Central memory CD4-positive, alpha-beta T cell (primary cell): ENCODE data around the gene CNGA4.
"Not testable (repeated sequence)": the region's sequence is repeated elsewhere in the genome, so short reads cannot be mapped to it uniquely, and the experiment has no call there.

Source experiments
- DNase-seq: peaks from one replicate; pipeline ENCODE4 v3.0.0; 2022

Gene CNGA4

DNA sequence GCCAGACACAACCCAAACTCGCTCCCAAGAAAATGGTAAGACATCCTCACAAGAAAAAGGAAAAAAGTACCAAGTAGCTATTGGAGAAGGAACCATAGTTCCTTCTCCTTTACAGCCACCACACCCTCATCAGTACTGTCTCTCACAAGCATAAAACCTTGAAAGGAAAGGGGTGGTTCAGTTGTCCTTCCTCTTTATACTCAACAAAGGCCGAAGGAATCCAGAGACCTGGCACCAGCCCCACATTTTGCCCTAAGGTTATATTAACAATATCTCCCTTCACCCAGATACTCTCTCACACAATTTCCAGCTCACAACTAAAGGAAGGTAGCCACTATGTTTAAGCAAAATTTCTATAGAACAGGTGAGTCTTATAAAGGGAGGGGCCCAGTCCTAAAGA, 13.0 kb upstream of the CNGA4 start:
- no peak for DNase-seq

DNA sequence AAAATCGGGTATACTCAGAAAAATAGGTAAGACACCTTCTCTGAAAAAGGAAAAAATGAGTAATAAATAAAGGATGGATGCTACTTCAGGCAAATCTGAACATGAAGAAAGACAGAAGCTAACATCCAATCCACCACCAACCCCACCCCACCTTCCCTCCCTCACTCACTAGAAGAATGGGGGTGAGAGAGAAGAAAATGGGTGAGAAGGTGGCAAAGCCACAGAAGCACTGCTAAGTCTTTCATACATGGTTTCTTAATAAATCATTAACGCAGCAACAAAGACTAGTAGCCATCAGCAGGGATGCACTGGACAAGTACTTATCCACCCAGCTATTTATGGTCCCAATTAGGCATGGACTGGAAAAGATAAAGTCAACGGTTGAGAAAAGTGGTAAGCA, 10.4 kb upstream of the CNGA4 start:
- DNase-seq, result no peak

DNA sequence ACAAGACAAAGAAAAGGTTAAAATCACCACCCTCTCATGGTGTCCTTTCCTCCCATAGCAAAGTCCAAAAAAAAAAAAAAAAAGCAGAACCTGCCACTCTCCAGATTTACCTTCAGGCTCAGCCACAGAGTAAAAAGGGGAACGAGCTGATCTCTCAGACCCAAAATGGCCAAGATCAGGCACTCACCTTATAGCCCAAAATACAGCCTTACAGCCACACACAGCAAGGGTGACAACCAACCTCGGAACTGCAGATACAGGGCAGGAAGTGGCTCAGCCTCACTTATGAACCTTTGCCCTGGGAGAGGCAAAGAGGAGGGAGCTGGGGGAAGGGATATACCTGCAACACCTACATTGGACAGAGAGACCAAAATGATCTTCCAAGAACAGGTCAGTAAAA, 9.0 kb upstream of the CNGA4 start:
- no peak for DNase-seq

DNA sequence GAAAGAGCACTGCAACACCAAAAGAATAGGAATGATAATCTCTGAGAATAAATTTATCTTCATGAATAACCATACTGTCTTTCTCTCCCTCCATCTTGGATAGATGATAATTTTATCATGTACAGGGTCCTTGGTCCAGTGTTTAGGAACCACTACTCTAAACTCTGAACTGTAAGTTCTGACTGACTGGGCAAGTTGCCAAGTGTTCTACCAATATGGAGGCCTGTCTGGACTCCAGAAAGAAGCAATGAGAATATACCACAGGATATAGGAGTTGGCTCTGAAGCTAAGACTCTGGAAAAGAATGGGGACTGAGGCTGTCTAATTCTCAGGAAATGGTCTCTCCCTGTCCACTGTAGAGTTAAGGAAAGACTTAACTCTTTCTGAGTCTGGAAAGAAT, 6.0 kb upstream of the CNGA4 start:
- no peak for DNase-seq

DNA sequence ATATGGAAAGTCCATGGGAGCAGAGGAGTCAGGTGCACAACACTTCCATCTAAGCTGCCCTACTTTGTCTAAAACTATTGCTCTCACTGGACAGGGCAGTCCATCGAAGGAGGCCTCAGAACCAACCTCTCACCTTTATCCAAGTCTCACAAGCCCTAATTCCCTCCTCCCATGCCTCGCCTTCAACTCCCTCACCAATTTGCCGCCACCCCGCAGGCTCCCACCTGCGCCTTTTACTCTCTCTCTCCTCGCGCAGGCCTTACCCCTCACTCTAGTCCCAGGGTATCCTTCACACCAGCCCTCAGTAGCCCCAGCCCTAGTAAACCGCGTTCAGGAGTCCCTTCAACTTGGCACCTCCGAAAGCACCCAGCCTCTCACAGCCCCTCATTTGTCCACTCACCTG, 4.9 kb upstream of the CNGA4 start:
- DNase-seq, result no peak

DNA sequence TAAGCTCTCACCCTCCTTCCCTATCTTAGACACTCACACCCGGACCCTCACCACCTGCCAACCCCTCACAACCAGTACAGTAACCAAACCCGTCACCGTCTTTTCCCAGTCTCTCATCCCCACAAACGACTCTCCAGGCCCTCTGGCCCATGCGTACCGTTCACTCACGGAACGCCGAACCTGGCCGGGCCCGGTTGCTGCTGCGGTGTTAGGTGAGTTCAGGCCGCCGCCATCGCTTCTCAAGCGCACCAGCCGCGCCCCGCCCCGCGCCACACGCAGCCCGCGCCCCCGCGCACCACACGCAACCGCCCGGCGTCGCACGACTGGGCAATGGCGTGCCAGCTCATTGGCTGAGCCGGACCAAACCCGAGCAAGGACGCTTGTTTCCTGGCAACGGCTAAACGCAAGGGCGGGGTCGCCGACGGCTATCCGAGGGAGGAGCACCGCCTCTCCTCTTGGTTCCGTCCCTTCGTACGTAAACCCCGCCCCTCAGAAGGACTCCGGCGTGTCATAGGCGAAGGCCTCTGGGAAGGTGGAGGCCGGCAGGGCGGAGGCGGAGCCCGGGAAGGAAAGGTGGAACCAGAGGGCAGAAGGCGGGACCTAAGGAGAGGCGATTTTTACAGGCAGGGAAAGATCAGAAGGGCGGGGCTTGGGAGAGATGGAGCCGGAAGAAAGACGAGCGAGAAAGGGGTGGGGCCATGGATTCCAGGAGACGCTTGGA, 4.3 kb upstream of the CNGA4 start, which contains the start of gene FHIP1B:
Gene FHIP1B (minus strand): TSS at position 250 of the 721 bp plus-strand sequence. CDS start 10,120 bp downstream, outside the sequence.
- DNase-seq, result peak; percentile 100

DNA sequence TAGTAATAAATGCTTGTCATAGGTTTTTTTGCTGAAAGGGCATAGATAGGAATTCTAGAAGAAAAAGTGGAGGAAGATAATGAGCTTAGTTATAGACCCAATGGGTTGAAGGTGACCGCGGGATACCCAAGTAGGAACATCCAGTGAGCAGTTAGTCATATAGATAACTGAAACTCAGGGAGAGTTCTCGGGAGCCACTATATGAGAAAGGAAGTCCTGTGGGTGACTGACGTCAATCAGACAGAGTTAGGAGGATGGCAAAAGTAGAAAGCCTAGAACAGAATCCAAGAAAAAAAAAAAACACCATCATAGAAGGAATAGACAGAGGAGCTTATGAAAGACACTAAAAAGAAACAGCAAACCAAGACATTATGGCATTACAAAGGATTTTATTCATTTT, 1.6 kb upstream of the CNGA4 start:
- DNase-seq, result no peak

DNA sequence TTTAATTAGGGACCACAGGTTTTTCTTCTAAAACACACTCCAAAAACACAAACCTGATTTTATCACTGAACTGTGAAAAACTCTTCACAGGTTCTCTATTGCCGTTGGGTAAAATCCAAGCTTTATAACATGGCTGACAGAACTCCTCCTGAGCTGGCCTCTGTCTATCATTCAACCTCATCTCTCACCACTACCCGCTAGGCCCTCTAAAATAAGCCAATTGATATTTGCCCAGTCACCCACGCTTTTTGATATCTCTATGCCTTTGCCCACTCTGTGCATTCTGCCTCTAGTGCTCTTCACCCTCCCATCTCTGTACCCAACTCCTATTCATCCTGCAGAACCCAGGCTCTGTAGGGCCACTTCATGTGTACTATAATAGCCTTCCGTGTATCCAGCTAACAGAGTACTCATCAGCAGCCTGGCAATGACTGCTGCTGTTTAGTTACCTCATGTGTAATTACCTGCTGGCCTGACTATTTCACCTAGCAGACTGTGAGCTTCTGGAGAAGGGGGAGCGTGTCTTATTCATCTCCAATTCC, 1.1 kb upstream of the CNGA4 start:
- no peak for DNase-seq

DNA sequence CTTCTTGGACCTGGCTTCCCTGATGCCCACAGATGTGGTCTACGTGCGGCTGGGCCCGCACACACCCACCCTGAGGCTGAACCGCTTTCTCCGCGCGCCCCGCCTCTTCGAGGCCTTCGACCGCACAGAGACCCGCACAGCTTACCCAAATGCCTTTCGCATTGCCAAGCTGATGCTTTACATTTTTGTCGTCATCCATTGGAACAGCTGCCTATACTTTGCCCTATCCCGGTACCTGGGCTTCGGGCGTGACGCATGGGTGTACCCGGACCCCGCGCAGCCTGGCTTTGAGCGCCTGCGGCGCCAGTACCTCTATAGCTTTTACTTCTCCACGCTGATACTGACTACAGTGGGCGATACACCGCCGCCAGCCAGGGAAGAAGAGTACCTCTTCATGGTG, 1.2 kb downstream of the CNGA4 start:
- no peak for DNase-seq

DNA sequence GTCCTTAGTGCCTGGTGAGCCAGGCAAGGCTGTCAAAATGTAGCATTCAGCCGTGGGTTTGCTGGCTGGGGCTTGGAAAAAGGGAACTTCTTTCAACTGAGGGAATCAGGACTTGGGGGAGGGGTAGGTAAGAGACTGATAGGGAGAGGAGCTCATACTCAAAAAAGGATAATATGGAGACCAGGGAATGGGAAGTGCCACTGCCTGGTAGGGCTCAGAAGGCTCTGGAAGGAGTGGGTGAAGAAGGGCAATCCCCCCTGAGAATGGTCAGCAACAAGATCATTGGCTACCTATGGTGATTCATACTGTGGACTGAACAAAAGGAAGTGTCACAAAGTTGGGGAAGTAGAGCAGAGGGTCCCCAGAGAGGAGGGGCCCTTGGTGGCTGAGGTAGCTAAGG, 1.9 kb downstream of the CNGA4 start:
- no peak for DNase-seq

DNA sequence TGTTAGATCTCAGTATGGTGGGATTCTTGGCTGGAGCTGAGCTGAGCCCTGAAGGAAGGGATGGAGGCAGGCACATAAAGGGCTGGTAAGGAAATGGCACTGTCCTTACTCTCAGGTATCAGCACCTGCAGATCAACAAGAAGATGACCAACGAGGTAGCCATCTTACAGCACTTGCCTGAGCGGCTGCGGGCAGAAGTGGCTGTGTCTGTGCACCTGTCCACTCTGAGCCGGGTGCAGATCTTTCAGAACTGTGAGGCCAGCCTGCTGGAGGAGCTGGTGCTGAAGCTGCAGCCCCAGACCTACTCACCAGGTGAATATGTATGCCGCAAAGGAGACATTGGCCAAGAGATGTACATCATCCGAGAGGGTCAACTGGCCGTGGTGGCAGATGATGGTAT, 2.4 kb downstream of the CNGA4 start:
- no peak for DNase-seq

DNA sequence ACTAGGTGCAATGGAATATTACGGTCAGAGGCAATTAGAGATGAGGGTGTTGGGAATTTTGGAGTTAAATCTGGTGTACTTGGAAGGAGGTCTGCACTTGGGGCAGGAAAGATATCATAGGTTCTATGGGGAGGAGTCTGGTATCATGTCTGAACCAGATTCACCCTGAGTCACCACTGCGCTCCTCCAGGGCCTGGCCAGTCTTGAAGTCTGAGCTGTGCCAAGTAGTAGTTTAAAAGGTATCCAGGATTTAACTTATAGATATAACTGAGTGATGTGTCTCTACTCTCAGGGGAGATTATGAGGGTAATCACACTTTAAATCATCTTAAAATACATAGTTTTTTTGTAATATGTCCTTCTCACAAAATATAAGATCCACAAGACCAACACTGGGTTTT, 6.6 kb downstream of the CNGA4 start:
- no peak for DNase-seq

DNA sequence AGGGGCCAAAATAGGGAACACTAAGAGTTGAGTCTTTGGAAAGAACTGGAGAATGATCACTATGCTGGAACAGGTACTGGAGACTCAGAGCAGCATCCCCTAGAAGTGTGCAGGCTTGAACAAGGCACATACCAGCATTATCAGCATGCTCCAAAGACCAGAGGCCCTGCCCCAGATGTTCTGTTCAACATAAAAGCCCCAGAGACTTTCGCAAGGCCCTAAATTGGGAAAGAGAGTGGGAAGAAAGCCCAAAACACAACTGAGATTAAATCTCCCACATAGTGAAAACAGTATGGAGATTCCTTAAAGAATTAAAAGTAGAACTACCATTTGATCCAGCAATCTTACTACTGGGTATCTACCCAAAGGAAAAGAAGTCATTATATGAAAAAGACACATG, 9.4 kb downstream of the CNGA4 start:
- DNase-seq, result no peak

DNA sequence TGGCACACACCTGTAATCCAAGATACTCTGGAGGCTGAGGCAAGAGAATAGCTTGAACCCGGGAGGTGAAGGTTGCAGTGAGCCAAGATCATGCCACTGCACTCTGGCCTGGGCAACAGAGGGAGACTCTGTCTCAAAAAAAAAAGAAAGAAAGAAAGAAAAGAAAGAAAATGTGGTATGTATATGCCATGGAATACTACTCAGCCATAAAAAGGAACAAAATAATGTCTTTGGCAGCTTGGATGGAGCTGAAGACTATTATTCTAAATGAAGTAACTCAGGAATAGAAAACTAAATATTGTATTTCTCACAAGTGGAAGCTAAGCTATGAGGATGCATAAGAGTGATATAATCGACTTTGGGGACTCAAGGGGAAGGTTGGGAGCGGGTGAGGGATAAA, 10.0 kb downstream of the CNGA4 start:
- not testable (repeated sequence) for DNase-seq

DNA sequence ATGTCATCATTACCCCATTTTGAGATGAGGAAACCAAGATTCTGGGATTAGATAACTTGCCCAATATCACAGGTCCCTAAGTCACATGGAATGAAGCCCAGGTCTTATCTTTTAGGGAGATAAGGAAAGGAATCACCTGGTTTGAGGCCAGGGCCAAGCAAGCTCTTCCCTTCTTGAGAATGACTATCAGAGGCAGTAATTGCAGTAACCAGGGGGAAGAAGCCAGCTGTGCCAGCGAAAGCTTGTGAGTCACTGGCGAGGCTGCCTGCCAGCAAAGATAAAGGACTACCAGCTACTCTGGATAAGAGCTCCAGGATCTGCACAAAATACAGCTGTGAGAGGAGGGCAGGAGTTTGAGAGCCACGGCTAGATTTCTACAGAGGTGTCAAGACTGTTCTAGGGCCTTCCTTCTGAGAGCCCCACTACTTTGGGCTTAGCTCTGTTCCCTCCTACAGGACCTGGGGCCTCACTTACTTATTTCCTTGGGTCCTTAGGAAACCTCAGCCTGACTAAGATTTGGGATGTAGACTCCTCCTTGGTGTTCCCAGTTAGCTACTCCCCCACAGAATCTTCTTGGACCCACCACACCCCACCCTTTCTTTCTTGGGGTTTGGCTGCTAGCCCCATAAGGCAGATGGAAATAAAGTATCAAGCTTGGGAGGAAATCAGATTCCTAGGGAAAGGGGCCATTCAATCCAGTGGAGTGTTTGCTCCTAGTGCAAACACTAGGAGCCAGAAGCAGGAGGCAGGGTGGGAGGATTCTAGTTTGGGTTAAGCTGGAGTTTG, 11.1 kb downstream of the CNGA4 start:
- no peak for DNase-seq

DNA sequence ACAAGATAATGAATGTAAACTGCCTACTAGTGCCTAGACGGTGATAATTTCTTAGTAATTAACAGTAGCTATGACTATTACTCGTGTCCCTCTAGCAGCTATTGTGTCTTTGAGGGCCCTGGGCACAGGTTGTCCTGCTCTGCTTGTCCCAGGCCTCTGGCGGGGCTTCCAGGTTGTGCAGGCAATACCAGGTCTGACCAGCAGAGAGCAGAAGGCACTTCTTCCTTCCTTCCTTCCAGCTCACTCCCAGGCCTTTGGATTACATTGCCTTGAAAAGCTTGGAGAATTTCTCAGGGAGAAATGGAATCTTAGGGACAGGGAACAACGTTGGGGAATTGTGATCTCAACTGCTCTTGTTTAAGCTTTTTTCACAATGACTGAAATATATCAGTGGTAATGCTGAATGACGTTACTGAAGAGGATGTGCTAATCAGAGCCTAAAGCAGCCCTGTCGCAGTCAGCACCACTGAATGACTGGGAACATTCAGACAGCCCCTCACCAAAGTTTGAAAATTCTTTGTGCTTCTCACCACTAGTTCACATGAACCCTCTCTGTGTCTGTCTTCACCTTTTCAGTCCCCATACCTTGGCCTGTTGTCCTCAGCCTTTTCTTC, 12.3 kb downstream of the CNGA4 start:
- peak; percentile 27 for DNase-seq

DNA sequence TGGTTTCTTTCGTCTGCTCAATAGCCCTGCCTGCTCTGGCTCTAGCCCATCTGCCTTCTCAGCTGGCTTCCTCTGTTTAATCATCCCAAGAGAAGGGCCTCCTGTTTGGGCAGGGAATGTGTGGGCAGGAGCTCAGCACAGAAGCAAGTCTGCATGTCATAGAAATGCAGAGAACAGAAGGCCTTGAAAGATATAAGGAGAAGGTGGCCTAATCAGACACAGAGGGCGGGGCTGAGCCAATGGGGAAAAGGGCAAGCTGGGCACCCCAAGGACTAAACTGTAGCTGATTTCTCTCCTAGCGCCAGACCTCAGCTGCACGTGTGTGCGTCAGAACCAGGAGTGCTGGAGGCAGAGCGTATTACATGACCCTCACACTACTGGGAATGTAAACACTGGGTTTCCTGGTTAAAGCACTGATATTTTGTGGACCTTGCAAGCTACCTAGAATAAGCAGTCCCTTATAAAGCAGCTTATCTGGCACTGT, 13.1 kb downstream of the CNGA4 start:
- DNase-seq, result no peak

DNA sequence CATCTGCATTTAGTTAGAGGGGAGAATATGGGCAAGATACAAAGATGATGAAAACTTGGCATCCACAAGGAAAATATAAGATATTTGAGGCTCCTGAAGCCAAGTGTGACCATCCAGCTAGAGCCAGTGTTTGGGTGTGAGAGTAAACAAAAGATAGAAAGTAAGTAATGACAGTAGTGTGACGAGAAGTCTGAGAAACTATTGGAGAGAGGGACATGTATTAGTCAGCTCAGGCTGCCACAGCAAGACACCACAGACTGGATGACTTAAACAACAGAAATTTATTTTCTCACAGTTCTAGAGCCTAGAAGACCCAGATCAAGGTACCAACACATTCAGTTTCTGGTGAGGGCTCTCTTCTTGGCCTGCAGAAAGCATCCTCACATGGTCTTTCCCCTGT, 14.3 kb downstream of the CNGA4 start:
- DNase-seq, result no peak

DNA sequence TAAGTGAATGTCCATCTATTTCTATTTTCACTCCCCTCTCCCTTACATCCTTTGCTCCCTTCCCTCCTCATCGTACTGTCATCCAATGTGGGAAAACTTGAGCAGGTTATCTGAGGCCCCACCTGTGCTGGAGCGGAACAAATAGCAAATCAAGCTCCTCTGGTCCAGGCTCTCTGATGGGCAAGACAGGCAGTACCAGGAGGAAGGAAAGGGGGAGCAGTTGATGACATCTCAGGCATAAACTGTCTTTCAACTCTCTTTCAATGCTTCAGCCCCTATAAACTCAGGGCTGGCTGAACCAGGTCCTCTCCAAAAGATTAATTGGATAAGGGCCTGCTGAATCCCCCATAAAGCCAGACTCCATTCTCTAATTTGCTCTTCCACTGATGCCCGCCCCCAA, 19.3 kb downstream of the CNGA4 start:
- DNase-seq, result no peak

DNA sequence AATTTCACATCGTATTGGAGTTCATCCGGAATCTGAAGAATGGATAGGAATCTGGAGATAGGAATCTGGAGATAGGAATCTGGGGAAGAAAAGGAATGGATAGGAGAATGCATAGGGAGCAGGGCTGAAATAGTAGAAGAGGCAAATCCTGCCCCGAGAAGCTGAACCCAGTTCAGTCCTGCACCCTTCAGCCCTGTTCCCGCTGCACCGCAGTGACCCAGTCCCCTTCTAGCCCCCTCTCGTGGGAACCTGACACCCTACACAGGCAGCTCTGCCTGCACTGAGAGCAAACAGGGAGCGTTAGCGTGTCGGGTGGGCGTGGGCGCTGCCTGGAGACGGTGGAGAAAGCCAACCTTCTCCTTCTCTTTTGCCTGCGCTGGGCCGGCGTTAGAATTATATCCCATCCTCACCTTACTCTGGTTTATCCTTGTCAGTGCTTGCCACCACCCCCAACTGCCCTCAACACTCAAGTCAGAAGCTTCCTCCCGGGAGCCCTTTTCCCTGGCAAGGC, 19.7 kb downstream of the CNGA4 start:
- DNase-seq, result no peak

DNA sequence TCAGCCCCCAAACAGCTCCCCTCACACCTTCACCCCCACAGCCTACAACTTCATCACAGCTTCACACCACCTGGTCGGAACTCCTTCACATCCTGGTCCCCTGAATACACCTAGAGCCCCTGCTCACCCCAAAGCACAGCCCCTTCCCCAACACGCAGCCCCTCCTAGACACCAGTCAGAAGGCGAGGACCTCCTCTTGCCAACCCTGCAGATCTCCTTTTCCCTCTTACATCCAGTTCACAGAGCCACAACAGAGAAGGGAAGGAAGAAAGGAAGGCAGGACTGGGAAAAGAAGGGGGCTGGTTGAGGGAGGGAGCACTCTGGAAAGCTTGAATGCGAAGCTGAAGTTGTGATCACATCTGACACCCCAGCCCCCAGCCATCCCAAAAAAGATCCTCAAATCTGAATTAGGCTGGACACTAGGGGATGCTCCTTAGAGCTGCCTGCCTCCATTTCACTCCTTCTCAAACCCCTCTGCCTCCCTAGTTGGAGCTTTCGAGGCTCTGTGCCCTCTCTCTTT, 21.4 kb downstream of the CNGA4 start:
- no peak for DNase-seq

DNA sequence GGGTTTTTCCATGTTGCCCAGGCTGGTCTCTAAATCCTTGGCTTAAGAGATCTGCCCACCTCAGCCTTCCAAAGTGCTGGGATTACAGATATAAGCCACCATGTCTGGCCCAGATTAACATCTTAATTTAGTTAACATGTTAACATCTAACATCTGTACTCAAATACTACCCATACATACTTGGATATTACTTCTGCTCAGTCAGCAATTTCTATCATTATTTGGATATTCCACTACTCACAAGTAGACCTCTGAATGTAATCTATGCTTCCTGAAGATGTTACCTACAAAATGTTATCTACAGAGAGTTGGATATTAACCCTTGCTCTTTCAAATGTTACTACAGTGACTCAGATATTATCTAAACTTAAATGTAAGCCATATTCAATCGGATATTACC, 24.8 kb downstream of the CNGA4 start:
- no peak for DNase-seq

DNA sequence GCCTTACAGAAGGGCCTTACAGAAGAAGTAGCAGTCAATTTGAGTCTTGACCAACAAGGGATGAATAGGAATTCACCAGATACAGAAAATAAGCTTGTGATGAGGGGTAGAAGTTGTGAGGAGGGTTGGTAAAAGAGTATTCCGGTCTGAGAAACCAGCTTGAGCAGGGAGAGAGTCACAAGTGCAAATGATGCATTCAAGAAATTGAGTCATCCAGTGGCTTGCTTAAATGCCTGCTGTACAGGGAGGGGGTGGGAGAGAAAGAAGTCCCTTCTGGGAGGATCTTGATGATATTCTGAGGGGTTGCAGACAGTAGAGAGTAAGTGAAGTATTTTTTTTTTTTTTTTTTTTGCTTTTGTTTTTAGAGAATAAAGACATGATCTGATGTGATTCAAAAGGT, 29.9 kb downstream of the CNGA4 start:
- DNase-seq, result no peak
